HG02623 (cell line): ENCODE data around the gene TAF1C.
A peak's percentile ranks its signal among the peaks of the same experiment; 100 is the strongest.
"Not testable (repeated sequence)": the region's sequence is repeated elsewhere in the genome, so short reads cannot be mapped to it uniquely, and the experiment has no call there.

Experiments
- ATAC-seq: cut with Tn5 transposase; IDR thresholded peaks from one replicate; pipeline ENCODE4 v1.9.1; 2021; ENCODE audit warnings: moderate library complexity; ENCODE audit not compliant: unreplicated experiment

Gene TAF1C, protein sequence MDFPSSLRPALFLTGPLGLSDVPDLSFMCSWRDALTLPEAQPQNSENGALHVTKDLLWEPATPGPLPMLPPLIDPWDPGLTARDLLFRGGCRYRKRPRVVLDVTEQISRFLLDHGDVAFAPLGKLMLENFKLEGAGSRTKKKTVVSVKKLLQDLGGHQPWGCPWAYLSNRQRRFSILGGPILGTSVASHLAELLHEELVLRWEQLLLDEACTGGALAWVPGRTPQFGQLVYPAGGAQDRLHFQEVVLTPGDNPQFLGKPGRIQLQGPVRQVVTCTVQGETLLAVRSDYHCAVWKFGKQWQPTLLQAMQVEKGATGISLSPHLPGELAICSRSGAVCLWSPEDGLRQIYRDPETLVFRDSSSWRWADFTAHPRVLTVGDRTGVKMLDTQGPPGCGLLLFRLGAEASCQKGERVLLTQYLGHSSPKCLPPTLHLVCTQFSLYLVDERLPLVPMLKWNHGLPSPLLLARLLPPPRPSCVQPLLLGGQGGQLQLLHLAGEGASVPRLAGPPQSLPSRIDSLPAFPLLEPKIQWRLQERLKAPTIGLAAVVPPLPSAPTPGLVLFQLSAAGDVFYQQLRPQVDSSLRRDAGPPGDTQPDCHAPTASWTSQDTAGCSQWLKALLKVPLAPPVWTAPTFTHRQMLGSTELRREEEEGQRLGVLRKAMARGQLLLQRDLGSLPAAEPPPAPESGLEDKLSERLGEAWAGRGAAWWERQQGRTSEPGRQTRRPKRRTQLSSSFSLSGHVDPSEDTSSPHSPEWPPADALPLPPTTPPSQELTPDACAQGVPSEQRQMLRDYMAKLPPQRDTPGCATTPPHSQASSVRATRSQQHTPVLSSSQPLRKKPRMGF

GRCh38 chr16:84186685-84187437 is at the start of gene TAF1C:
TAF1C (minus strand) TSS chr16:84187057; CDS start chr16:84184988, 2,069 bp downstream.
- ATAC-seq: peak; percentile 98

- no peak for ATAC-seq
These were observed 47.7 kb upstream of the TAF1C start for GRCh38 chr16:84234321-84235241.

DNA sequence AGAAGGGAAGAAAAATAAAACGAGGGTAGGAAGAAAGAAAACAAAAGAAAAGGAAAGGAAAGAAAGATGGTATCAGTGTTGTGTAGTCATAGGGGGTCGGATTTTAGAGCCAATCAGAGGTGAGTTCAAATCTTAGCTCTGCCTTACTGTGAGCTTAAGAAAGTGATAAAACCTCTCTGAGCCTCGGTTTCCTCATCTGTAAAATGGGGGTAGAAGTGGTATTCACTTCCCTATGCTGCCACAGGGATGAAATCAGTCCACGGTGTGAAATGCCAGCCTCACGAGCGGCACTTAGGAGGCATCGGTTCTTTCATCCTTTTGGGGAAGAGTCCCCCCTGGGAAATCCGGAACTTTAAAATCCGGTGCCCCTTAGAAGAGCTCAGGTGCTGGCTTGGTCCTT is 46.9 kb upstream of the TAF1C start:
- no peak for ATAC-seq

GRCh38 chr16:84232969-84233368 is 46.1 kb upstream of the TAF1C start:
- no peak for ATAC-seq

DNA sequence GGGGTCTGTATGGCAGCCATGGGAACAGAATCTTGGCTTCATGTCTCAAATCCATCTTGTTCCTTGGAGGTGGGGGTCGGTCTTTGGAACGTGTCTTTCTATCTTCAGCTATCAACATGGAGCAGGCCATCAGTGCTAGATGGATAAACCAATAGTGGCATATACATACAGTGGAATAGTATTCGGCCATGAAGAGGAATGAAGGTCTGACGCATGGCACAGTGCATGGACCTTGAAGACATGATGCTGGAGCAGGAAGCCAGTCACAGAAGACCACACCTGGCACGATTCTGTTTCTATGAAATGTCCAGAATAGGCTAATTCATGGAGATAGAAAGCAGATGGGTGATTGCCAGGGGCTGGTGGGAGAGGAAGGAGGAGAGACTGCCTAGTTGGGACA is 45.2 kb upstream of the TAF1C start:
- no peak for ATAC-seq

DNA sequence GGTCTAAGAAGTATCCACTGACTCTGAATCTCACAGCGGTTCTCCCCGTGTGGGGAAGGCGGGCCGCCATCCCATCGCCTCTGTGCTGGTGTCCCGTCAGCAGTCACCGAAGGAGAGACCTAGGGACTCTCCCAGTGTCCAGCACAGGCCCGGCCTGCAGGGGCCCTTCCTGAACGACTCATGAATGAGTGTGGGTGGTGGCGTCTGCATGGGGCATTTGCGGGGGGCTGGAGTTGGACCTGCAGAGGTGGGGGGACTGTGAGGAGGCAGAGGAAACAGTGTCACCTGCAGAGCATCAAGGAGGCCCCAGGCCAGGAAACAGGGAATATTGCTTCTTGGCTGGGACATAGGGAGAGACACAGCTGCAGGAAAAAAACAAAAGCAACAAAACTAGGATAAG is 42.6 kb upstream of the TAF1C start:
- no peak for ATAC-seq

DNA sequence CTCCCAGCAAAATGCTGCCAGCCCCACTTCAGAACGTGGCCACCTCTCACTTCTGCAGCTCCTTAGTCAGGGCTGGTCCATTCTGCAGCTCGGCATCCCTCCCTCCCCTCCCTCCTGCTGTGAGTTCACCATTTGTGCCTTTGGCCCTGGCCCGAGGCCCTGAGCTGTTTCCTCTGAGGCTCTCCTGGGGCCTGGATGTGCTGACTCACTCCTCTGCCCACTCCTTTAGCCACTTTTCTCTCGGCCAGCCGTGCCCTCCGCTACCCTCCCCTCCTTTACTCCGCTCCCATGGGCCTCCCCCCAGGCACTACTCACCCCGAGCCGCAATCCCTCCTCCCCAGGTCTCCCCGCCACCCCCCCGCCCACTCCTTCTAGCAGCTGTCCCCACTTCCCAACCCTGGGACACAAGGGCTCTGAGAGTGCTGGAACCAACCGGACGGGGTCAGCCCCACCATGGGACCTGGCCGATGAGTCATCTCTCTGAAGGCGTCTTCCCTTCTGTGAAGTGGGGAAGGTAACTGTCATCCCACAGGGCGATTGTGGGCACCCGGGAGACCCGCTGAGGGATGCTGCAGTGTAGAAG is 41.5 kb upstream of the TAF1C start:
- no peak for ATAC-seq

- ATAC-seq: no peak
These were observed 40.7 kb upstream of the TAF1C start for GRCh38 chr16:84227548-84227947.

GRCh38 chr16:84226026-84226425 is 39.2 kb upstream of the TAF1C start:
- no peak for ATAC-seq

GRCh38 chr16:84225571-84225970 is 38.7 kb upstream of the TAF1C start:
- ATAC-seq: no peak

DNA sequence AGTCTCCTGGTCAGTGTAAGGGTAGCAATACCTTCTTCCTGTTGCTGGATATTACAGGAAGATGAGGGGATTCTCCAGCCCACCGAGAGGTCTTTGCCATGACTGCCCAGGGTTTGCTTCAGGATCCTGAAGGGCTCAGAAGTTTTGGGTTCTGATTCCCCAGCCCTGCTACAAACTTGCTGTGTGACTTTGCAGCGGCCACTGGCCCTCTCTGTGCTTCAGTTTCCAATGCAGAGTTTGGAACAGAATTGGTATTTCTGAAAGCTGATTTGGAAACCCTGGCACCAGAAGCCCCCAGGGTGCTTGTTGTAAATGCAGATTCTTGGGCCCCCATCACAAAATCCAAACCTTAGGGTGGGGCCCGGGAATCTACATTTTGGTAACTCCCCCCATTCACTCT is 38.3 kb upstream of the TAF1C start:
- no peak for ATAC-seq

- ATAC-seq: no peak
These were observed 37.7 kb upstream of the TAF1C start for GRCh38 chr16:84224554-84224953.

DNA sequence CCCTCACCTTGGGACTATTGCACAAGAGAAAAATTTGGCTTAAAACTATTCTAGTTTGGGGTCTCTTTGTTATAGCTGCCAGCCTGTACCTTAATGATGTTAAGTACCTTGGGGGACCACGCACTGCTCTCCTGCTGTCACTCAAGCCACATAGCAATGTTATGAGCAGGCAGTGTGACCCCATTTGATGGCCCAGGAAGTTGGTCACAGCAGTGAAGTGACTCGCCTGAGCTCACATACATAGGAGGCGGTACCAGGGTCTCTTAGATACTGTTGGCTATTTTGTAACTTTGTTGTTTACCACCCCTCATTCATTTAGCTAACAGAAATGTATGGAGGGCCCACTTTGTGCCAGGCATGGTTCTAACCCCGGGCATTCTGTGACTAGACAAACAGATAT is 36.6 kb upstream of the TAF1C start:
- ATAC-seq: no peak

GRCh38 chr16:84220851-84221250 is 34.0 kb upstream of the TAF1C start:
- no peak for ATAC-seq

GRCh38 chr16:84218956-84219355 is 32.1 kb upstream of the TAF1C start:
- ATAC-seq: no peak

DNA sequence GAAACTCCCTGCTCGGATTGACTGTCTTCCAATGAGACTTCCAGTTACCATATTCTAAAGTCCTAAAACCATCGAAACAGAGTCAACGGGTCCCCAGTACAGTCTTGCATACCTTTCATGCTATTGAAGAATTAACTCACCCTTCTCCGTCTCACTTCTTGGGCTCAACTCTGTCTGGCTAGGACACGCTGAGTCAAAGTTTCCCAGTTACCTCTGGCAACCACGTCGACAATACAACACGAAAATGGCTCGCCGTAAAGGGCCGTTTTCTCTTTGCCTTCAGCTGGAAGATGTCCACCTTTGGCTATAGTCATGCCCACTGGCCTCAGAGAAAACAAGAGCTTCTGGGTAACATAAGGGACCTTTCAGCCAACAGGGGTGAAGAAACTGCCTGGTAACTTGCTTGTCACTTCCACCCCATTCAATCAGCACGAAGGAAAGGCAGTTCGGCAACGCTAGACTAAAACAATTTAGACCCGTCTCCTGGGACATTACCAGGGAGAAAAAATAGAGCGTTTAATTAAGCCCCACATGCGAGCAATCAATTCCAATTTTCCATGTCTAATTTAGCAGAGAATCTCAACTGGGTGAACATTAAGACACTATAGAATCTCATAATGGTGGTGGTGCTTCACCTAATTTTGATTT is 31.4 kb upstream of the TAF1C start:
- ATAC-seq: no peak

DNA sequence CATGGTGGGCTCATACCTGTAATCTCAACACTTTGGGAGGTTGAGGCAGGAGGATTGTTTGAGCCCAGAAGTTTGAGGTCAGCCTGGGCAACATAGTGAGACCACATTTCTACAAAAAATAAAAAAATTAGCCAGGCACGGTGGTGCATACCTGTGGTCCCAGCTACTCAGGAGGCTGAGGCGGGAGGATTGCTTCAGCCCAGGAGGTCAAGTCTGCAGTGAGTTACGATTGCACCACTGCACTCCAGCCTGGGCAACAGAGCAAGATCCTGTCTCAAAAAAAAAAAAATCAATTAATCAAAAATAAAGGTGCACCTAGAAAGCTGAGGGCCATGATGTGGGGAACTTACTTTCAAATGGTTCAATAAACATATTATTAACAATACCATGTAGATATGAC is 29.3 kb upstream of the TAF1C start:
- not testable (repeated sequence) for ATAC-seq

GRCh38 chr16:84215531-84215930 is 28.7 kb upstream of the TAF1C start:
- ATAC-seq: no peak

DNA sequence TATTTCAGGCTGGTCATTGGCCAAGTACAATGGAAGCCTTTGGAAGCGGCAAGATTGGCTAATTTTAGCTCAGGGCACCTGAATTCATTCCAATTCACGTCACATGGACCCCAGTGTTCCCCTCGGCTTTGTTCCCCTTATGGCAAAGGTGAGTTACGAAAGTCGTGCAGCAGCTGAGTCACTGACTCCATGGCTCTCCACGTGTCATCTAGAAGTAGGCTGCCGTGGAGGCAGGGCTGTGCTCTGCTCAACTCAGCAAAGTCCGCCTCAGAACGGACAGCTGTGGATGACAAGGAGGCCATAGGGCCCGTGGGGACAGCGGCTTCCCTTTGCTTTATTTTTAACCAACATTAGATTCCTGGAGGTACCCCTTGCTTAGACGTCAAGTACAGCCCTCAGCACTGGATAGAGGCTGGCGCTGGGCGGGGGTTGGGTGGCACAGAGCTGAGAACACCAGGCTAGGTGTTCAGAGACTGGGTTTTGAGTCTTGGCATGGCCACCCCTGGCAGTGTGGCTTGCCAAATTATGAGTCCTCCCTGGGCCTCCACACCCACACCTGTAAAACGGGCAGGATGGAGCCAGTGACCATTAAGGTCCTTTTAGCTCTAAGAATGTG is 27.7 kb upstream of the TAF1C start:
- ATAC-seq: no peak
